ENCODE results near the gene RPA1. TPM values are rescaled to one million over a fixed set of nuclear protein-coding genes. Genes with fewer than 3 reads are reported as not detected.

Gene RPA1
- total RNA-seq, 1 donor from 2014 or later: 68.8 TPM

DNA sequence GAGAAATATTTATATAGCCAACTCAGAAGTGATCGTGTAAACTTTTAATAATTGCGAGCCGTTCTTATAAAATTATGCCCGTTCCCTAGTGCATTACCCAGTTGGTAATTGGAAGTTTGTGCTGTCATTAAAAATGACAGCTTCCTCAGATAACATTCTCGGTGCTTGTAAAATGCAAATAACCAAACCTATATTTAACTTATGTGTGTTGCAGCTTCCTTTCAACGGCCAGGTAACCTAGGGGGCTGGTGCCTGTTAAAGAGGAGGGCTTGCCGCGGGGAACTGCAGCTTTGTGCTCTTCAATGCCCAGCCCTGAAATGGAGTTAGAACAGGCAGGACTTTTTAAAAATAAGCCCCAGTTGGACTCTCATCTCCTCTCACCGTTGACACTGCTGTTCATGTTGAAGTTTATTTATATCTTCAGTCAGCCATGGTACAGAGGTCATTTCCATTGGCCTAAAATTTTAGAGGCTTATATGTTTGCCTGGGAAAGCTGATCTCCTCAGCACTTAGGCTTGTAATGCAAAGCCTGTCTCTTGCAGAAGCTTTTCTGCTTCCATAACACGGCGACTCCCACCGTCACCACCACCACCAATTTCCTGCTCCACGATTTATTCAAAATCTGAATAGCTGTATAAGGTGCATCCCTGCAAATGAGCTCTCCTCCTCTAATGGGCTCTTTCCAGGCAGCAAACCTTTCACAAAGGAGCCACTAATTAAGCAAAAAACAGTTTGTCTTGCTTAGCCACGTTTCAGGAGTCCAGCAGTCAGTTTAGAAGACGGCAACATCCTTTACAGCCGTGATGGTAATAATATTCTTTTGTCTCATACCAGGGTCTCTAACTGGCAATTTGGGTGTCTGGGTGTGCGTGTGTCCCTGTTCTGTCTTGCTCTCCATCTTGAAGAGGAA lies 74.7 kb downstream of the RPA1 start:
- H3K79me2 ChIP-seq (ENCODE audit: insufficient read depth, low read length): no peaks in the 10 kb centered on the region
- Mint-ChIP-seq H3K27me3 (ENCODE audit: low read depth, unreplicated experiment) (peaks cover 43% of the 10 kb centered on the region), H3K4me3 (ENCODE audit: unreplicated experiment) (no peak overlapping the region), H3K27ac (ENCODE audit: unreplicated experiment) (no peak overlapping the region), H3K4me1 (ENCODE audit: low read depth, unreplicated experiment) (no peaks in the 10 kb centered on the region), H3K9me3 (ENCODE audit: unreplicated experiment) (no peaks in the 10 kb centered on the region), H3K36me3 (ENCODE audit: low read depth, unreplicated experiment) (peaks cover 4% of the 10 kb centered on the region)
- DNase-seq (ENCODE audit: low read depth): no peak
- peaks cover 11% of the 10 kb centered on the region for H3K4me1 ChIP-seq (ENCODE audit: insufficient read depth, low read length)
- no peak overlapping the region for H3K4me3 ChIP-seq (ENCODE audit: insufficient read depth, low read depth, low read length)
- no peak overlapping the region for H3K27ac ChIP-seq (ENCODE audit: low read depth, low read length)
- FAIRE-seq: no peak
- H3K9ac ChIP-seq (ENCODE audit: low read length): no peak overlapping the region
- H2AFZ ChIP-seq (ENCODE audit: low read depth, low read length): no peak overlapping the region
- peaks cover 37% of the 10 kb centered on the region for H3K27me3 ChIP-seq (ENCODE audit: insufficient read depth, low read length)
- TF ChIP-seq, protein P1, sequence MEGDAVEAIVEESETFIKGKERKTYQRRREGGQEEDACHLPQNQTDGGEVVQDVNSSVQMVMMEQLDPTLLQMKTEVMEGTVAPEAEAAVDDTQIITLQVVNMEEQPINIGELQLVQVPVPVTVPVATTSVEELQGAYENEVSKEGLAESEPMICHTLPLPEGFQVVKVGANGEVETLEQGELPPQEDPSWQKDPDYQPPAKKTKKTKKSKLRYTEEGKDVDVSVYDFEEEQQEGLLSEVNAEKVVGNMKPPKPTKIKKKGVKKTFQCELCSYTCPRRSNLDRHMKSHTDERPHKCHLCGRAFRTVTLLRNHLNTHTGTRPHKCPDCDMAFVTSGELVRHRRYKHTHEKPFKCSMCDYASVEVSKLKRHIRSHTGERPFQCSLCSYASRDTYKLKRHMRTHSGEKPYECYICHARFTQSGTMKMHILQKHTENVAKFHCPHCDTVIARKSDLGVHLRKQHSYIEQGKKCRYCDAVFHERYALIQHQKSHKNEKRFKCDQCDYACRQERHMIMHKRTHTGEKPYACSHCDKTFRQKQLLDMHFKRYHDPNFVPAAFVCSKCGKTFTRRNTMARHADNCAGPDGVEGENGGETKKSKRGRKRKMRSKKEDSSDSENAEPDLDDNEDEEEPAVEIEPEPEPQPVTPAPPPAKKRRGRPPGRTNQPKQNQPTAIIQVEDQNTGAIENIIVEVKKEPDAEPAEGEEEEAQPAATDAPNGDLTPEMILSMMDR (IDR thresholded peaks at IDR 0.05; ENCODE audit: insufficient read depth, low read depth, low read length): no peak
- TF ChIP-seq EZH2 (IDR thresholded peaks at IDR 0.05; ENCODE audit: insufficient read depth, low read length): no peak
- no peaks in the 10 kb centered on the region for H3K36me3 ChIP-seq (ENCODE audit: insufficient read depth, low read length)
- H3K9me3 ChIP-seq (ENCODE audit: insufficient read depth, low read depth, low read length): no peaks in the 10 kb centered on the region
- H3K4me2 ChIP-seq (ENCODE audit: low read length): peak overlapping the region; percentile 23
- no peaks in the 10 kb centered on the region for H4K20me1 ChIP-seq (ENCODE audit: insufficient read depth, low read length)

DNA sequence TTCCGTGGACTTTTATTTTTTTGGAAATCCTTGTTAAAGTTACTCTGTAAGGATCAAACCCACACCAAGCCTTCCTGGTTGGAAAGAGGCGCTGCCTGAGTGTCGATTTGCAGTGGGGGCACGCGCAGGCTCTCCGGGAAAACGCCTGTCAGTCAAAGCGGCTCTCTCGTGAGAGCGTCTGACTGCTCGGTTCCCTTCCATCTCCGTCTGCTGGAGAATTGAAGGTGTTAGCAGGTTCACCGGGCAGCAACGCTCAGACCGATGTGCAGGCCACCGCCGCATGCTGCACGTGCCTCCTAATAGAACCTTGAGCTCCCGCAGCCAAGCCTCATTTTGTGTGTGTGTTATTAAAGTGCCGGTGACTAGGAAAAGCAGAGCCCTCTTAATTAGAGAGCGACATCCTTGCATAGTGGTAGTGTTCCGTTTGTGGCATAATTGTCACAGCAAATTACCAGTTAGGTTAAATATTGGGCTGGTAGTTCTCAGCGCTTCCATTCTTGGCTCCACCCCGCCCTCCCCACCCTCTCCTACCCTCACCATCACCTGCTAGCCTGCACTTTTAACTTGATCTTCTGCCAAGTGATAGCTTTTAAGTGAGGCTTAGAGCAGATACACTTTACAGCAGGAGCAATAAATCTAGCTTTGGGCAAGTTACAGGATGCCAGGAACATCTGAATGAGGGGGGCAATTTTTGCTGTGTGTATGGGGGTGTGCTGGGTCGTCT lies 75.5 kb downstream of the RPA1 start:
- Mint-ChIP-seq H3K36me3 (ENCODE audit: low read depth, unreplicated experiment) (no peaks in the 10 kb centered on the region), H3K4me3 (ENCODE audit: unreplicated experiment) (no peak overlapping the region), H3K27me3 (ENCODE audit: low read depth, unreplicated experiment) (peaks cover 51% of the 10 kb centered on the region), H3K27ac (ENCODE audit: unreplicated experiment) (no peak overlapping the region), H3K9me3 (ENCODE audit: unreplicated experiment) (no peaks in the 10 kb centered on the region), H3K4me1 (ENCODE audit: low read depth, unreplicated experiment) (peaks cover 6% of the 10 kb centered on the region)
- no peak for TF ChIP-seq EZH2 (IDR thresholded peaks at IDR 0.05; ENCODE audit: insufficient read depth, low read length)
- TF ChIP-seq, protein P1 (IDR thresholded peaks at IDR 0.05; ENCODE audit: insufficient read depth, low read depth, low read length): no peak
- H3K9ac ChIP-seq (ENCODE audit: low read length): no peak overlapping the region
- no peak for DNase-seq (ENCODE audit: low read depth)
- no peak overlapping the region for H3K27ac ChIP-seq (ENCODE audit: low read depth, low read length)
- H2AFZ ChIP-seq (ENCODE audit: low read depth, low read length): no peak overlapping the region
- no peak overlapping the region for H3K4me3 ChIP-seq (ENCODE audit: insufficient read depth, low read depth, low read length)
- H3K4me2 ChIP-seq (ENCODE audit: low read length): peak overlapping the region; percentile 23
- peaks cover 44% of the 10 kb centered on the region for H3K27me3 ChIP-seq (ENCODE audit: insufficient read depth, low read length)
- FAIRE-seq: no peak
- no peaks in the 10 kb centered on the region for H3K36me3 ChIP-seq (ENCODE audit: insufficient read depth, low read length)
- no peaks in the 10 kb centered on the region for H3K9me3 ChIP-seq (ENCODE audit: insufficient read depth, low read depth, low read length)
- H3K4me1 ChIP-seq (ENCODE audit: insufficient read depth, low read length): peaks cover 11% of the 10 kb centered on the region
- no peaks in the 10 kb centered on the region for H3K79me2 ChIP-seq (ENCODE audit: insufficient read depth, low read length)
- H4K20me1 ChIP-seq (ENCODE audit: insufficient read depth, low read length): no peaks in the 10 kb centered on the region

Measured in astrocyte (in vitro differentiated cells and primary cell).